ENCODE results near the gene POC1B.

Gene POC1B

DNA sequence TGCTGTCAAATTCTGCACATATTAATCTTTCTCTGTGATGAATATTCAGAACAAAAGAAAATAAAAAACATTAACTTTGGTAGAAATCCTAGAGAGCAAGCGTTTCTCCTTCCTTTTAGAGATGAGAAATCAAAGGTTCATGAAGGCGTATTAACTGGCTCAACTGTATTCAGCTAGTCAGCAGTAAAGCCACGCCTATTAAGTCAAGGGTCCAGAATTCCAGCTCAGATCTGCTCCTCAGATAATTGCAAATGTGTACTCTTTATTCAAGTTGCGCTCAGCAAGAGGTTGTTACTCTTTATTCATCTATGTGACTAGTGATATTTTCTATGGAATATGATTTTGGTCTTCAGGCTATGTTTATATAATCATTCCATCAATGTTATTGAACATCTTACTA is 13.1 kb upstream of the POC1B start:
- DNase-seq = no peak

DNA sequence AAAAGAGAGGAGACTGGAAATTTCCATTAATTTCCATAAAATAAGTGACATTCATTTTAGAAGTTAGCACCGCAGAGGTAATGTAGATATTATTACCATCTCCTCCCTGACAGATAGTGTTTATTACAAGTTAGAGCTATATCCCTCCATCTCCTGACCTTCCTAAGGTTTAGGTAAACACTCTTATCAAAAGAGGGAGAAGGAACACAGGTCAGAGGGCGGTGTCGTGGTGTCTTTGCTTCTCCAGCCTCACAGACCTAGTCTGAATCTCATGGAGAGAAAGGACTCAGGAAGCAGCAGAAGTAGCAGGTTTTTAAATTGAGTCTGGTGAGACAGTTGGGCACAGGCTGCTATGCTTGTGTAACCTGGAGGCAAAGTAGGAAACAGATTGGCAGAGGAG is 11.5 kb upstream of the POC1B start:
- no peak for DNase-seq

DNA sequence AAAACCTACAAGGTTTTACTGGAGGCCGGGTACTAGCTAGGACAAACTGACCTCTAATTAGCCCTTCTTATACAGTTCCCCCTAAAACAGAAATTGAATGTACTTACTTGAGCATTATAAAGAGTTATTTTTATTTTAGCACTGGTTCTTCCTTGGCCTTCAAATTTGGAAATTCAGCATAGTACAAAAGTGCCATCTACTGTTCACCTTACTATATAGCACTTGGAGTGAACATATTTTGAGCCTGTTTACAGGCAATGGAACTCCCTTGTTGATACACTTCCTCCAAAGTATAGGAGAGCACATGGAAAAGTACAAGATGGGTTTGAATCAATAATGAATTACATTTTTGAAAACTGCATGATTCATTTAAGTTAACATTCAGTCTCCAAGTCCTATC is 3.9 kb upstream of the POC1B start:
- peak; percentile 7 to 11 for DNase-seq

DNA sequence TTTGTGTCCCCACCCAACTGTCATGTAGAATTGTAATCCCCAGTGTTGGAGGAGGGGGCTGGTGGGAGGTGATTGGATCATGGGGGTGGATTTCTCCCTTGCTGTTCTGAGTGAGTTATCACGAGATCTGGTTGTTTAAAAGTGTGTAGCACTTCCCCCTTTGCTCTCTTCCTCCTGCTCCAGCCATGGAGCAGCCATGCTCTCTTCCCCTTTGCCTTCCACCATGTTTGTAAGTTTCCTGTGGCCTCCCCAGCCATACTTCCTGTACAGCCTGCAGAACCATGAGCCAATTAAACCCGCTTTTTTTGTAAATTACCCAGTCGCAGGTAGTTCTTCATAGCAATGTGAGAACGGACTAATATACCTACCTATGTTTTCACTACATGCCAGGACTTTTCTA is 2.6 kb upstream of the POC1B start:
- no peak for DNase-seq

DNA sequence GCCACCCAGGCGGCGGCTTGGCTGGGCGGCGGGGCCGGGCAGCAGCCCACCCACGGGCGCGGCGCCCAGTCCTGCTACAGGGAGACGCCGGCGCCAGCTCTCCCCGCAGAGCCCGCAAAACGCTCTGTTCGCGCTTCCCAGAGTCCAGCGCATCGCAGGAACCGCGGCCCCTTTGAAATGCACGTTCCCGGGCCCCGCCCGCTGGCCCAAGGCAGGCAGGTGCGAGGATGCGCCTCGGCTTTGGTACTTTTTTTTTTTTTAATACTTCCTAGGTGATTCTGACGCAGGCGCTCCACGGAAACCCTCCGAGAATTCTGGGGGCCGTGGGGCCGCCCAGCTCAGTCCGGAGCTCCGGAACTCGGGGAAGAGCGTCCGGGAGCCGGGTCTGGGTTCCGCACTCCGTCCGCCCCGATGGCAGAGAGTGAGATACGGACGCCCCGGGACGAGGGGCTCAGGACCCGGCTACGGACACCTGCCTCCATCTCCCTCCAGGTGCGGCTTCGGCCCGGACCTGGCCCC is 483 bp downstream of the POC1B start:
- DNase-seq = no peak

DNA sequence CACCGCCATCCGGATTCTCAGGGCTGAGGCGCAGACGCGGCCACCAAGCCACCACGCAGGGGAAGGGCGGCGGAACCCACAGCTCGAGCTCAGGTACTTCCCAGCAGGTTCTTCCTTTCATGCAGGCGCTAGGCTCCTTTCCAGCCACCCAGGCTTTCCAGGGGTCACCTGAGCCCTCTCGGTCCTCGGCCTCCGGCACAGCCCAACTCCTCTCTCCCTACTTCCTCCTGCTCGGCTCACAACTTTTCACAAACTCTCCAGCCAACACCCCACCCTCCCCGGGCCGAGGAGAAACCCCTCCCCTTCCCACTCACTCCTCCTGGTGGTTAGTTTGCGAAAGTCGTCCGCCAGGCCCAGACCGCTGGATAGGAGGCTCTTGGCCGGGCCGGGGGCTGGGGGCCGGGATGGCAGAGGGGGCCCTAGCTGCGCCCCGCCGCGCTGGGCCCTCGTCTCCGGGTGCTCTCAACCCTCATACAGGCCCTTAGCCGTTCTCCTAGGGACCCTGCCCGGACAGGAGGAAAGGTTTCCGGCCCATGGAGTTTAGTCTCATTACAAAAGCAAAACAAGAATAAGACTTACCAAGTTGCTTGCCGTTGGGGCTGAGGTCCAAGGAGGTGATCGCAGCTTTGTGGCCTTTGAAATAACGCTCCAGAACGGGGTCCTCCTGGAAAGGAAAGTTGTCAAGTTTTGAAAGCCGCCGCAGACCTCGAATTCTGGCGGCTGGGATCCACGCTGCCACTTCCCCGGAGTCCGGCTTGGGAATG is 1.1 kb downstream of the POC1B start, which contains the start of gene GALNT4:
Gene GALNT4 (minus strand): TSS at position 256 of the 764 bp plus-strand sequence. CDS start 247 bp downstream, at position 9.
- DNase-seq = no peak

DNA sequence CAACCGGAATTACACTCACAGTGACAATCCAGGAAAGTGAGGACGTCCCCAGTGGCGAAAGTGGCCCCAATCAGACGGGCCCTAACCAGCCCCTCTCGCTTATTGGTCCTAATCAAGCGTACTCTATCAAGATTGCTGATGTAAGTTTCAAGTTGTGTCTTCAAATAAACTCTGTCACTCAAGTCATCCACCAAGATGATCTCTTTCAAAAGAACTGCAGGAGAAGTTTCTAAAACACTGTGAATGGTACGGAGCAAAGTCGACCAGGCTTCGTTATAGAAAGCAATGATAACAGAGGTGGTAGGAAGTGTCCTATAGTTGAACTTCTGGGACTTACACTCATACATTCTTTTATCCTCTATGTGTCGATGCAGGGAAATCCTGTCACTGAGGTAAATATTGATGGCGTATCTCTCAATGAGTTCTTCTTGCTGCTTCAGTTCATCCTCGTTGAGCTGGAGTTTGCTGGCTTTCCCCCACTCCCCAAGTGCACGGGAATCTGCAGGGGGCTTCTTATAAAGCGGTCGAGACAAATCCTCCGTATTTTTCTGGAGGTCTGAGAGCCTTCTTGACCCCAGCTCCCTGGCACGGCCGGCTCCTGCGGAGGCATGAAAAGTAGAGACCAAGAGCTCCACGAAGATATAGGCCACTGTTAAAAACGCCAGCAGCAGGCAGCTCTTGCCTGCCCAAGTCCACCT is 1.9 kb downstream of the POC1B start:
- DNase-seq = no peak

DNA sequence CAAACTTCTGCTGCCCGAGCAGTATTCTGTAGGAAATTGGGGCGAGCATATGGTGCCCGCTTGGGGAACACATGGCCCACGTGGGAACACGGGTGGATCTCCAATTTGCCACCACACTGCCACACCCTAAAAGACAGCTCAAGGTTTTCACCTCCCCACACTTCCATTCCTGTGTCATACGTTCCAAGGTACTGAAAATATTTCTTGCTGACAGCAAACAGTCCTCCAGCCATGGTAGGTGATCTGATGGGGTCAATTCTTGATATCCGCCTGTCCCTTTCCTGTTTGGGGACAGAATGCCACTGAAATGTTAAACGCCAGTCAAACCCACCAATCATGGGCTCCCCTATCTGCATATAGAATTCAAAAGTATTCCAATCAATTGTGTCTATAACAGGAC is 2.5 kb downstream of the POC1B start:
- DNase-seq = no peak

DNA sequence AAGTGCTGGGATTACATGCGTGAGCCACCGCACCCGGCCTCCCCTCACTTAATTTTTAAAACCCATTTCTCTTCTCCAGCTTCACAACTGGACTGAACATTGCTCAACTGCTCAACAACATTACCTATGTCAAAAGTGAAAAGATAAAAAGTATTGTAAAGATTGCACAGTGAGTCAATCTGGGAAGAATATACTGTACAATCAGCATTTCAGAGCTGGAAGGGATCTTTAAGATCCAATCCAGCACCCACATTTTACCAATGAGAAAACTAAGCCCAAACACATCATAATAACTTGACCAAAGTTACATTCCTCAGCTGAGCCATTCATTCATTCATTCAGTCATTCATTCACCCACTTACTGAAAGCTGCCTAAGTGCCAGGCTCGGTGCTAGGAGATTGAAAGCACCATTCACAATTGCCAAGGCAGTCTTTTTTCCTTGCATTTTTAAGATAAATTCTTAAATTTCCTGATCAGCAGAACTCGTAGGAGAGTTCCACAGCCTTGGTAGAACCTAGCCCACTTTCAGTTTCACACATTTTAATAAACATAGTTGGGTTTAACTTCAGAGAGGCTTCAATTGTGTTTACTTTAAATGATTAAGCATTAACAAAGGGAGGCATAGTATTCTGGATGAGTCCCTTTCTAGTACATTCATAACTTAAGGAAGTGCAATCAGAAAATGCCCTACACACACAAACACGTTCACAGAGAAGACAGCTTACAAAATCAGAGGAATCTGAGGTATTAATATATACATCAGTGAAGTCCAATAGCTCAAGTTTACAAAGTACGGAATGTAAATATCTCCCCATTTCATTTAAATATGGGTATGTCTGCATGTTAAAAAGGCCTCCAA is 4.3 kb downstream of the POC1B start:
- no peak for DNase-seq

DNA sequence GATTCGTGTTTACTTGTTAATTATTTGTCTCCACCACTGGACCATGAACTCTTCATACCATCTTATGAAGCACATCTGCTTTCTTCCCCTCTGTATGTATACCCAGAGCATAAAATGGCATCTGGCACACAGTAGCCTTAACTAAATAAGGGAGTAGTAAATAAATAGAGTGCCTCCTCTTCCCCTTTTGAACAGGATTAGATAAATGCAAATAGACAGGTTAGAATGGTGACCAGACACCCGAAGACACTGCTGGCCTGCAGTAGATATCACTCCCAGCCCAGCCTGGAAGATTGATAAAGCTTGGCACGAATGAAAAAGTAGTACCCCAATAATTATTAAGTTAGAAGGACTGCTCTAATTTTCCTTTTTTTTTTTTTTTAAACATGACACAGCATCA is 8.1 kb downstream of the POC1B start:
- no peak for DNase-seq

DNA sequence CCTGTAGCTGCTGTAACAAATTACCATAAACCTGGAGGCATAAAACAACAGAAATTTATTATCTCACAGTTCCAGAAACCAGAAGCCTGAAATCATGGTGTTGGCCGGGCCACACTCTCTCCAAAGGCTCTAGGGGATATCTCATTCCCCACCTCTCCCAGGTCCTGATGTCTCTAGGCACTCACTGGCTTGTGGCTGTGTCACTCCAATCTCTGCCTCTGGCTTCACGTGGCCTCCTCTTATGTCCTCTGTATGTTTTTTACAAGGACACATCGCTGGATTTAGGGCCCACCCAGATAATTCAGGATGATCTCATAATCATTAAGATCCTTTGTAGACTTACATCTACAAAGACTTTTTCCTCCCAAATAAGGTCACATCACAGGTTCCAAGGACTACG is 9.2 kb downstream of the POC1B start:
- DNase-seq = no peak

DNA sequence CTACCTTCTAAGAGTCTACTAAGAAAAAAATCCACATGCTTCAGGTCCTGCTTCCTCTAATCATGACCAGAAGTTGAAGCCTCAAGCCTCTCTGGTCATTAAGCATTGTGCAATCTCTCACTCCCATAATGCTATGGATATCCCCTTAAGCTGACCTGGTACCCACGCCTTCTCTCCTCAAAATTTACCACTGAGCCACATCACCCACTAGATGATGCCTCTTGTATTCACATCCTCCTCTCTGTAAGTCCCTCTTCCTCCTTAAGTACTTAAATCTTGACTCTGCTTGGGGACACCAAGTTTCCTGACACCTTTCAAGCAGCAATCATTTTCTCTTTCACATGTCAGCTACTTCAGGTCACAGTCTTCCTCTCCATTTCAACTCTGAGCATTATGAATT is 11.1 kb downstream of the POC1B start:
- DNase-seq = no peak

DNA sequence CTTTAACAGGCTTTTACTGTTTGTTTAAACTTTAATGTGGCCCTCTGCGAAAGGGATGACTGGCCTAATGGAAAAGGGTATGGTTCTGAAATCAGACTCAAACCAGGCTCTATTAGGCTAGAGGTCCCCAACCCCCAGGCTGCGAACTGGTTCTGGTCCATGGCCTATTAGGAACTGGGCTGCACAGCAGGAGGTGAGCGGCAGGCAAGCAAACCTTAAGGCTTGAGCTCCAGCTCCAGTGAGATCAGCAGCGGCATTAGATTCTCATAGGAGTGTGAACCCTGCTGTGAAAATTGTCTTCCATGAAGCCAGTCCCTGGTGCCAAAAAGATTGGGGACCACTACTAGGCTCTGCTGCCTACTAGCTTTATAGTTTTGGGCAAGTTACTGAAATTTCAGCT is 12.3 kb downstream of the POC1B start:
- no peak for DNase-seq

DNA sequence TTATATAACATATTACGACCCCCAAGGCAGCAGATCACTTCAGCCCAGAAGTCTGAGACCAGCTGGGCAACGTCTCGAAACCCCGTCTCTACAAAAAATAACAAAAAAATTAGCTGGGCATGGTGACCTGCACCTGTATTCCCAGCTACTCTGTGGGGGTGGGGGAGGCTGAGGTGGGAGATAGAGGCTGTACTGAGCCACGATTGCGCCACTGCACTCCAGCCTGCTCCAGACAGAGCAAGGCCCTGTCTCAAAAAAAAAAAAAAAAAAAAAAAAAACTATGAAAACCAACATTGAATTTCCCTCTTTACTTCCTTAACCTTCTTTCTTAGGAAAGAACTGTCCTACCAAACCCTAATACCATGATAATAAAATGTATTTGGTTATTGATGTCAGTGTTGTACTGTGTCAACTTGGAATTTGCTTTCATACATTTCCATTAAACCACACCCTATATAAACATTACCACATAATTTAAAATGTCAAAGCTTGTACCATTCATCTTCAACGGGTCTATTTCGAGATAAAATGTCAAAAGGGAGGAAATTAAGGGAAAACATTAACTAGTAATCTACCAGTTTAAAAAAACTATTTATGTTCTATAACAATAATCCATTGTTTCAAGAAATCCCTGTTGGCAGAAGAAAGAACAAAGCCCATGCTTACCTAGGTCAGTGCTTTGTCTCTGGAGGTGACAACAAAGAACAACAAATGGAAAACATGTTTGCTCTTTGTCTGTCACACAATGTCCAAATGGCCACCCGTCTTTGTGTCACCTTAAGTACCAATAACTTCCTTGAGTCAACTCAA is 18.6 kb downstream of the POC1B start:
- peak in 1 of 2 experiments; percentile 19 for DNase-seq

DNA sequence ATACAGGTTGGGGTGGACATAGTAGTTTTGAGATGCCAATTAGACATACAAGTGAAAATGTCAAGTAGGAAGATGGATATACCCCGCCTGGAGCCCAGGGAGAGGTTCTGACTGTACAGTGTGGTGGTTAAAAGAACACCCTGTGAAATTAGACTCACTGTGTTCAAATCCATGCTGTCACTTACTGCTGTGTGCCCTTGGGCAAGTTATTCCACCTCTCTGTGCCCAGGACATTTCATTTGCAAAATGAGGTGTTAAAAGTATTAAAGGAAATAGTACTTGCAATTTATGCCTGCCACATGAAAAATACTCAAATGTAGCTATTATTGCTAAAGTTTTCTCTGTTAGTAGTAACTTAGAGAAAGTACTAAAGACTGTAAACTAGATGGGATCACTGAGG is 19.8 kb downstream of the POC1B start:
- DNase-seq = no peak

DNA sequence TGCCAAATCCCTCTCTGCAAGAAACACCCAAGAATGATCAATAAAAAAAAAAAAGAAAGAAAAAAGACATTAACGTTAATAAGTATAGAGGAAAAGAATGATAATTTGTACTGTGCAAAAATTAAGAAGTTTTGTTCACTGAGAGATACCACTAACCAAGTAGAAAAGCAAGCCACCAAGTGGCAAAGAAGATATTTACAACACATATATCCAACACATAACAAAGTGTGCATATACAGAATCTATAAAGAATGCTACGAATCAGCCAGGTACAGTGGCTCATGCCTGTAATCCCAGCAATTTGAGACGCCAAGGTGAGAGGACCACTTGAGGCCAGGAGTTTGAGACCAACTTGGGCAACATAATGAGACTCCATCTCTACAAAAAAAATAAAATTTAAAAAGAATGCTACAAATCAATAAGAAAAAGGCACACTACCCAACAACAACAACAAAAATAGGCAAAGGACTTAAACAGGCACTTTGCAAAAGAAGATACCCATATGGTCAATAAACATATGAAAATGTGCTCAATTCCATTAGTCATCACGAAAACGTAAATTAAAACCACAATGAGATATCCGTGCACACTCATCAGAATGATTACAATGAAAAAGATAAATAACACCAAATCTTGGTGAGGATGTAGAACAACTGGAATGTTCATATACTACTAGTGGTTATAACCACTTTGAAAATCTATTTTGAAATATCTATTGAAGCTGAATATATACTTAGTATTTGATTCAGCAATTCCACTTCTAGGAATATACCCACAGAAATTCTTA is 21.1 kb downstream of the POC1B start:
- DNase-seq = no peak

DNA sequence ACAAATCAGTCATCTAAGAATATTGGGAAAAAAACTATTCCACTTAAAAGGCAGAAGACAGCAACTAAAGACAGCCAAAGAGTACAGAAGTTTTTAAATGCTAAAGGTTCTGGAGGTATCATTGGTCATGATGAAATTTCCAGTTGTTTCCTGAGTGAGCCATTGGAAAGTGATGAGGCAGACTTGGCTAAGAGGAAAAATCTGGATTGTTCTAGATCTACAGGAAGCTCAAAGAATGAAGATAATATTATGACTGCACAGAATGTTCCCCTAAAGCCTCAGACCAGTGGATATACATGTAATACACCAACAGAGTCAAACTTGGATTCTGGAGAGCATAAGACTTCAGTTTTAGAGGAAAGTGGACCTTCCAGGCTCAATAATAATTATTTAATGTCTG is 24.1 kb downstream of the POC1B start:
- no peak for DNase-seq

DNA sequence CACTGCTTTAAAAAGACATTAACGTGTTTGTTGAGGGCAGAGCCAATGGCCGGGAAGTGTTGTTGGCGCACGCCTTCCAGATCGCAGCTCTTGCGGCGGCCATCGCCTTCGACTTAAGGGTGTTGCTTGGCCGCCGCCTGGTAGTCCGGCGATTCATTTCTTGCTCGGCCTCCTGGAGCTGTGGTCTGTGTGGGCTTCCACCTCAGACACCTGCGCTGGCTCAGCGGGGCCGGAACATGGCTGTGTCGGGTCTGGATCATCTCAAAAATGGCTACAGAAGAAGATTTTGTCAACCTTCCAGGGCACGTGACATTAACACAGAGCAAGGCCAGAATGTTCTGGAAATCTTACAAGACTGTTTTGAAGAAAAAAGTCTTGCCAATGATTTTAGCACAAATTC is 26.0 kb downstream of the POC1B start:
- DNase-seq = no peak

DNA sequence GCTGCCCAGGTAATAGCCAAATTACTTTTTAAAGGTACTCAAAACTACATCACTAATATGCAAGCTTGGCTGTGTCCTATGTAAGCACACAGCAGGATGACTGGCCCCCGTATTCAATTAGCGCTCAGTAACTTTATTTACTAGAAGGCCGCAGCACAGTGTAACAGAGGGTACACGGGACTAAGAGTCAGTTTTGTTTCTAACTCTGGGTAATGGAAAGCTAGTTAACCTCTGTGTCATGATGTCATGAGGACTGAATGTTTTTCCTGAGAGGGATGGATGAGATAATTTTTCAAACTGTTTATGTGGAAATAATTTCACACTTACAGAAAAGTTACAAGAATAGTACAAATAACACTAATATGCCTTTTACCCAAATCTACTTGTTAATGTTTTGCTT is 28.4 kb downstream of the POC1B start:
- DNase-seq = no peak

DNA sequence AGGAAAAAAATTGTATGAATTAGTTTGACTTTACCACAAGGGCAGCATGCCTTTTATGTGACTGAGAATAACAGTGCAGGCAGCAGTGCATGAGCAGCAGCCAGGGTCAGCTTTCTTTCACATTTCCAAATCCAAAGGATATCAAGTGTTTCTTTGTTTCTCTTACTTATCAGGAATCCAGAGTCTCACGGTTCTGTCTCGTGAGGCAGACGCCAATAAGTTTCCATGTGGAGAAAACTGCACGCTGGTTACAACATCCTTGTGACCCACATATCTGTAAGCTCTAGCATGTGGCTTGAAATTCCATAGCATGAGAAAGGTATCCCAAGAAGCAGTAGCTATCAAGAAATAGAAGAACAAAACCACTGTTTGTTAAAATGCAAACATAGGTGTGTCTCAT is 28.8 kb downstream of the POC1B start:
- DNase-seq = no peak

DNA sequence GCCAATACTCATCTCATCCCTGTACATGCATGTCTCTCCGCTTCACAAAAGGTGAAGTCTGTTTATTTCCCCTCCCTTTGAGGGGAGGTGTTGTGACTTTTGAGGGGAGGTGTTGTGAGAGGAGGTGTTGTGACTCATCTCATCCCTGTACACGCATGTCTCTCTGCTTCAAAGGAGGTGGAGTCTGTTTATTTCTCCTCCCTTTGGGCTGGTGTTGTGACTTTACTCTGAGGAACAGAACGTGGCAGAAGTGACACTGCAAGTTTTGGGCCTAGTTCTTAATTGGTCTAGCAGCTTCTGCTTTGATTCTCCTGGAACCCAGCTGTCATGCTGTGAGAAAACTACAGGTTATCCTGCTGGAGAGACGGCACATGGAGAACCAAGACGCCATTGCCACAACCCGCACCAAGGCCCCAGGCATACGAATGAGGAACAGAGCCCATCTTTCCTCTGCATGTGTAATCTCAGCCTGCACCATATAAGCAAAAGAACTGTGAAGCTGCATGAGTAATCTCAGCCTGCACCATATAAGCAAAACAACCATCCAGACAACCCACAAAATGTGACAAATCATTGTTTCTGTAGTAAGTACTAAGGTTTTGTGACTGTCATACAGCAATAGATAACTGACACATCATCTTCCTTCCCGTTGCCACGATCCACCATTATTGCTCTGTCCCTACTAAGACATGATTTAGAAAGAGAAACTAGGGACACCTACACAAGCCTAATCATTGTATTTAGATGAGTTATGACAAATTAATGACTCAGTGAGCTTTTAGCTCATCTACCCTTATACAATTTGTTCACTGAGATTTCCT is 31.2 kb downstream of the POC1B start:
- no peak for DNase-seq

All from NCI-H1930 (cell line).